ENCODE results near the gene POU2AF1. TPM values are rescaled to one million over a fixed set of nuclear protein-coding genes. Genes with fewer than 3 reads are reported as not detected.

The POU2AF1 gene
- polyA plus RNA-seq, 2 of the 4 experiments (the other 2 are of a cell fraction), result not detected

- no peak for TF ChIP-seq REST (IDR thresholded peaks at IDR 0.05)
Observed at GRCh38 chr11:111306321-111306720, 72.8 kb downstream of the POU2AF1 start (continued).

GRCh38 chr11:111305876-111306275 lies 73.2 kb downstream of the POU2AF1 start:
- 97% methylated on average over 4 of the region's 4 CpGs for WGBS (ENCODE audit: missing lambda C conversion rate)
- ATAC-seq (no peak), FAIRE-seq (no peak), DNase-seq (ENCODE audit: low read depth in 1 of 2, low spot score in 1 of 2) (no peak)
- no peak overlapping the region for H3K27ac ChIP-seq
- ChIA-PET CTCF (interaction anchor here (0.9 kb wide), 1 partner anchor 126 kb away, joined by 3 read pairs; no protein-coding TSS in a partner anchor), POLR2A (no interaction called here)
- peaks cover 48% of the 10 kb centered on the region for H3K4me1 ChIP-seq
- no peaks in the 10 kb centered on the region for H3K9me3 ChIP-seq
- H3K4me2 ChIP-seq, result no peak overlapping the region
- TF ChIP-seq NFE2L2 (conservative IDR thresholded peaks at IDR 0.05; ENCODE audit: low read length) (no peak), MYC (IDR thresholded peaks at IDR 0.05; ENCODE audit: borderline replicate concordance, low read length) (no peak), HOXB13 (CRISPR knock-in tag; IDR thresholded peaks at IDR 0.05; ENCODE audit: low read depth) (no peak)
- H3K4me3 ChIP-seq, result no peak overlapping the region

DNA sequence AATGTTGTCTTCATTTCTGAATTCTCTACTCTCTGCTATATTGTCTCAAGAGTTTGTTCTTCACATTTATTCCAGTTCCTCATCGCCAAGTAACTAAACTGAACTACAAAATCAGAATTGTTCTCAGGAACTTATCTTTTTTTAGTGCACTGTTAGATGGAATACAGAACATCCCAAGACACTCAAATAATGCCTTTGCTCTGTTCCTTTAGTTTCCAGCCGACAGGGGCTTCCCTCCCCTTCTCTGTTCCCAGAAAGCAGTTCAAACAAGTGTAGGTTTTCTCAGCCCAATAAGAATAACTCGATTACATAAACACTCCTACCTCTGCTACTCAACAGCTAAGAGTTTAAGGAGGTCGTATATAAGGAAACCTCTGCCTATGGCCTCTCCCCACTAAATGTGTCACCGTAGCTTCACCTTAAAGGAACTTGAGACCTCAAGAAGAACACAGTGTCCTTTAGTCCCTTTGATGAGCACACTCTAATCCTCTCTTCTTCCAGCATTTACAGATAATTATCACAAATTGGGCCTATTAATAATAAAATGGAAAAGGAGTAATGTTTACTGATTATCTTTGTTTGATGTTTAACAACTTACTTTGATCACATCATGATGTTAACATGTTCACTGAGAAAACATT lies 73.8 kb downstream of the POU2AF1 start:
- DNase-seq (ENCODE audit: low read depth in 1 of 2, low spot score in 1 of 2), result no peak
- FAIRE-seq, result no peak
- 77% methylated on average over 5 of the region's 5 CpGs for WGBS (ENCODE audit: missing lambda C conversion rate)
- H3K27ac ChIP-seq, result no peak overlapping the region; a peak in 1 of 6 replicates
- POLR2A ChIA-PET, result no interaction called here
- H3K4me3 ChIP-seq, result no peak overlapping the region
- no peak overlapping the region for H3K4me2 ChIP-seq
- no peaks in the 10 kb centered on the region for H3K9me3 ChIP-seq
- no peak for TF ChIP-seq GATA3 (IDR thresholded peaks at IDR 0.05; ENCODE audit: borderline replicate concordance)
- TF ChIP-seq, protein P1, sequence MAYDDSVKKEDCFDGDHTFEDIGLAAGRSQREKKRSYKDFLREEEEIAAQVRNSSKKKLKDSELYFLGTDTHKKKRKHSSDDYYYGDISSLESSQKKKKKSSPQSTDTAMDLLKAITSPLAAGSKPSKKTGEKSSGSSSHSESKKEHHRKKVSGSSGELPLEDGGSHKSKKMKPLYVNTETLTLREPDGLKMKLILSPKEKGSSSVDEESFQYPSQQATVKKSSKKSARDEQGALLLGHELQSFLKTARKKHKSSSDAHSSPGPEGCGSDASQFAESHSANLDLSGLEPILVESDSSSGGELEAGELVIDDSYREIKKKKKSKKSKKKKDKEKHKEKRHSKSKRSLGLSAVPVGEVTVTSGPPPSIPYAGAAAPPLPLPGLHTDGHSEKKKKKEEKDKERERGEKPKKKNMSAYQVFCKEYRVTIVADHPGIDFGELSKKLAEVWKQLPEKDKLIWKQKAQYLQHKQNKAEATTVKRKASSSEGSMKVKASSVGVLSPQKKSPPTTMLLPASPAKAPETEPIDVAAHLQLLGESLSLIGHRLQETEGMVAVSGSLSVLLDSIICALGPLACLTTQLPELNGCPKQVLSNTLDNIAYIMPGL (CRISPR knock-in tag; IDR thresholded peaks at IDR 0.05; ENCODE audit: borderline replicate concordance), result no peak
- TF ChIP-seq PBX3 (IDR thresholded peaks at IDR 0.05), result no peak
- TF ChIP-seq JUNB (IDR thresholded peaks at IDR 0.05), result no peak
- TF ChIP-seq, protein P2, sequence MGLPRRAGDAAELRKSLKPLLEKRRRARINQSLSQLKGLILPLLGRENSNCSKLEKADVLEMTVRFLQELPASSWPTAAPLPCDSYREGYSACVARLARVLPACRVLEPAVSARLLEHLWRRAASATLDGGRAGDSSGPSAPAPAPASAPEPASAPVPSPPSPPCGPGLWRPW (IDR thresholded peaks at IDR 0.05), result no peak
- no peak for TF ChIP-seq HEYL (CRISPR knock-in tag; IDR thresholded peaks at IDR 0.05)
- no peak for TF ChIP-seq SREBF2 (IDR thresholded peaks at IDR 0.05)
- TF ChIP-seq HOXB13 (CRISPR knock-in tag; IDR thresholded peaks at IDR 0.05; ENCODE audit: low read depth), result no peak
- TF ChIP-seq HOXA7 (CRISPR knock-in tag; IDR thresholded peaks at IDR 0.05), result no peak
- no peak for TF ChIP-seq CBX8 (IDR thresholded peaks at IDR 0.05)
- no peak for TF ChIP-seq EHMT2 (IDR thresholded peaks at IDR 0.05; ENCODE audit: low read depth)
- no peak for TF ChIP-seq ZFP36 (IDR thresholded peaks at IDR 0.05; ENCODE audit: borderline replicate concordance, partially characterized antibody)
- TF ChIP-seq MAZ (IDR thresholded peaks at IDR 0.05; ENCODE audit: borderline replicate concordance, low read depth, low read length), result no peak
- no peak for TF ChIP-seq ZC3H11A (IDR thresholded peaks at IDR 0.05)
- no peak for TF ChIP-seq FOXS1 (CRISPR knock-in tag; IDR thresholded peaks at IDR 0.05)
- TF ChIP-seq ESRRA (IDR thresholded peaks at IDR 0.05; ENCODE audit: borderline replicate concordance, low read length), result no peak
- no peak for ATAC-seq
- CTCF ChIA-PET, result interaction anchor here (0.6 to 0.9 kb wide), 2 partner anchors 23 to 127 kb away, joined by 3 to 4 read pairs; no protein-coding TSS in a partner anchor
- peaks cover 44% of the 10 kb centered on the region for H3K4me1 ChIP-seq
